ENCODE results near the gene MPZL1.

MPZL1 gene

DNA sequence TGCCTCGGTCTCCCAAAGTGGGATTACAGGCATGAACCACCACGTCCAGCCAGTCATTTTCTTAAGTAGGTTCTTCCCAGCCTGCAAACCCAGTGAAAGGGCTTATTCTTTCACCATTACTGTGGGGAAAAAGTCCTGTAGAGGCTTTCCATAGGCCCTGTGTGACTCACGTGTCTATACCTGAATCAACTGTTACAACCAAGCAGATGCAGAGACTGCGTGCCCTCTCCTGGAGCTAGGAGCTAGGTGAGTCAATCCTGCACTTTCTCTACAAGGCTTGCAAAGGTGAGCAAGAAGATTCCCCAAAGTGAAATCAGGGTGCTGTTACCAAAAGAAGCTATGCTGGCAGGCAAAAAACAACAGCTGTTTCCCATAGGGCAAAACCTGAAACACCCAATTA, 13.8 kb upstream of the MPZL1 start:
- Histone ChIP-seq H3K4me3 (ENCODE audit: insufficient read depth, low read depth, low read length) (no peak overlapping the region), H3K36me3 (ENCODE audit: control insufficient read depth, insufficient read depth, low read length) (no peaks in the 10 kb centered on the region), H3K27me3 (ENCODE audit: control insufficient read depth, insufficient read depth, low read length, poor library complexity, severe bottlenecking) (peaks cover 18% of the 10 kb centered on the region), H3K4me1 (ENCODE audit: control insufficient read depth, insufficient read depth, low read length) (peaks cover 19% of the 10 kb centered on the region), H3K9me3 (ENCODE audit: control insufficient read depth, low read length) (no peaks in the 10 kb centered on the region), H3K27ac (ENCODE audit: insufficient read depth, low read depth, low read length, poor library complexity, severe bottlenecking) (no peak overlapping the region)
- WGBS, 2 experiments: 82 to 90% methylated on average over 4 of the region's 4 CpGs

DNA sequence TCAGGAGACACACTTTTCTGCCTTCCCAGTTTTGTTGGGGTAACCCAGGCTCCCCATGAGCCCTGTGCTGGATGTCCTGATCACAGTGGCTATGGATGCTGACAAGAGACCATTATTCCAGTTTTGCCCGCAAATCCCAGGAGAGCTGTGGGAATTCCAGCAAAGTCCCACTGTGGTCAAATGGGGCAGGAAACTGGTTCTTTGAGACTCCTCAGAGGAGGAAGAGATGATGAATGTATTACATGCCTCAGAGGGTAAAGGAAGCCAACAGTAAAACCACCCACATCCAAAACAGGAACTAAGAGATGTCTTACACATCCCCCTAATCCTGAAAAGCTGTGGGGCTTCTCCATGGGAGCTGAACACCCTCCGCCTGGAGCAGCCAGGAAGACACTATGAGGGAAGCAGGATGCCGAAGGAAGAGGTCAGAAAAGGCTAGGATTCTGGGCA, 12.8 kb upstream of the MPZL1 start:
- H3K27me3 ChIP-seq (ENCODE audit: control insufficient read depth, insufficient read depth, low read length, poor library complexity, severe bottlenecking): peaks cover 29% of the 10 kb centered on the region
- H3K9me3 ChIP-seq (ENCODE audit: control insufficient read depth, low read length): no peaks in the 10 kb centered on the region
- peaks cover 19% of the 10 kb centered on the region for H3K4me1 ChIP-seq (ENCODE audit: control insufficient read depth, insufficient read depth, low read length)
- WGBS, 2 experiments: 88 to 90% methylated on average over 3 of the region's 3 CpGs
- no peaks in the 10 kb centered on the region for H3K36me3 ChIP-seq (ENCODE audit: control insufficient read depth, insufficient read depth, low read length)
- H3K27ac ChIP-seq (ENCODE audit: insufficient read depth, low read depth, low read length, poor library complexity, severe bottlenecking): no peak overlapping the region
- no peak overlapping the region for H3K4me3 ChIP-seq (ENCODE audit: insufficient read depth, low read depth, low read length)

DNA sequence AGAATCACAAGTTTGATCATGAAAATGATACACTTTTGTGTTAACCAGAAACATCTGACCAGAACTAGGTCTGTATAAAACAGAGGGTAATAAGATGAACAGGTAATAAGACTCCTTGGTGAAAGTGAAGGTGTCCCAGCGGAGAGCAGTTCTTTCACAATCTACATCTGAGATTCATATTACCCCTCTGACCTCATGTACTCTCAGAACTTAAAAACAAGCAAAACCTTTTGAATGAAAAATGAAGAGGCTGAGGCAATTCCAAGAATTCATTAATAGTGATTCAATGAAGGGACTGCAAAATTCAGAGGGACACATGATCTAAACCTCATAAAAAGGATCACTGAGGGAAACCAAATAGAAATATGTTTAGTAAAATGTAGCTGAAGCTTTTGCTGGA, 10.9 kb upstream of the MPZL1 start:
- H3K27ac ChIP-seq (ENCODE audit: insufficient read depth, low read depth, low read length, poor library complexity, severe bottlenecking): no peak overlapping the region
- peaks cover 11% of the 10 kb centered on the region for H3K4me1 ChIP-seq (ENCODE audit: control insufficient read depth, insufficient read depth, low read length)
- WGBS, 2 experiments: 100% methylated on average over 1 of the region's 1 CpG; no CpG with 5 or more reads in 1 of the 2 experiments
- H3K36me3 ChIP-seq (ENCODE audit: control insufficient read depth, insufficient read depth, low read length): no peaks in the 10 kb centered on the region
- H3K9me3 ChIP-seq (ENCODE audit: control insufficient read depth, low read length): no peaks in the 10 kb centered on the region
- H3K27me3 ChIP-seq (ENCODE audit: control insufficient read depth, insufficient read depth, low read length, poor library complexity, severe bottlenecking): peaks cover 33% of the 10 kb centered on the region
- no peak overlapping the region for H3K4me3 ChIP-seq (ENCODE audit: insufficient read depth, low read depth, low read length)

DNA sequence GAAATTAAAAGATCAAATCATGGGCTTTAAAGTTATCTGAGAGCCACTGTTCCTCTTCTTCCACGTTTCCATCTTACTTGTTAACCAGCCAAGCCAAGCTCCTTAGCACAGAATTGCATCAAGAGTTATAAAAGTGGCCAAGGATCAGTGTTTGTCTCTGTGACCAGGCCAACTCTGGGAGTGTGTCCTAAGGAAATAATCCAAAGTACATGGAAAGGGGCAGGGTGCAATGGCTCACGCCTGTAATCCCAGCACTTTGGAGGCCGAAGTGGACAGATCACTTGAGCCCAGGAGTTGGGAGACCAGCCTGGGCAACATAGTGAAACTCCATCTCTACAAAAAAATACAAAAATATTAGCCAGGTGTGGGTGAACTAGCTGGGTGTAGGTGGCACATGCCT, 10.0 kb upstream of the MPZL1 start:
- H3K27me3 ChIP-seq (ENCODE audit: control insufficient read depth, insufficient read depth, low read length, poor library complexity, severe bottlenecking): peaks cover 34% of the 10 kb centered on the region
- WGBS, 2 experiments: 90 to 91% methylated on average over 3 of the region's 3 CpGs
- no peak overlapping the region for H3K27ac ChIP-seq (ENCODE audit: insufficient read depth, low read depth, low read length, poor library complexity, severe bottlenecking)
- no peaks in the 10 kb centered on the region for H3K36me3 ChIP-seq (ENCODE audit: control insufficient read depth, insufficient read depth, low read length)
- H3K9me3 ChIP-seq (ENCODE audit: control insufficient read depth, low read length): no peaks in the 10 kb centered on the region
- peaks cover 3% of the 10 kb centered on the region for H3K4me1 ChIP-seq (ENCODE audit: control insufficient read depth, insufficient read depth, low read length)
- H3K4me3 ChIP-seq (ENCODE audit: insufficient read depth, low read depth, low read length): no peak overlapping the region

DNA sequence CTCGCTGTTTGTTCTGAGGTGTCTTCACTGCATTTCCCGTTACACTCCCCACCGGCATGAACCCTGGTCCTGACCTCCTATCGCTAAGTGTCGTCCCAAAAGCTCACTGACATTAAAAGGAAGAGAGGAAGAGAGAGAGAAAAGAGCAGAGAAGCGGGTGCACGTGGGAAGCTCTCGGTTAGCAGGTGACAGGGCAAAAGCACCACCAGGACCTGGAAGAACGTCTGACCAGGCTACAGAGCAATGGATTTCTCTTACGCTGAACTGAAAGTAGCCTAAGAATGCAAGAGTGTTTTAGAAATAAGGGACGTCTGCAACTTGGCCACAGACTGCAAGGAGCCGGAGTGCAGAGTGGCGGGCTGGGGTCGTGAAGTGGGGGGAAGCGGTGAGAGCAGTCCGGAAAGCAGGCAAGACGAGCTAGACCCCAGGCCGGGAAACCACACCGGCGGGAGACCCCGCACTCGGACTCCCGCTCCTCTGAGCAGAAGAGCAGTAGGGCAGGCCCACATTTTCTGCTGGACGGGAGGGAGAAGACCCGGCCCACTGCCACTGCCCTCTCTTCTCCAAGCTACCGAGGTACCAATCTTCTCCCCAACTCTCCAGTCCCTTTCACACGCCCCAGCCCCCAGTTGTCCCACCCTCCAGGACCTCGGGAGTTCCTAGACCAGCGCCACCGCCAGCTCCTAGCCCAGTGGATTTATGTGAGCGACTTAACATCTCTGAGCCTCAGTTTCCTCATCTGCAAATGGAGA, 8.3 kb upstream of the MPZL1 start:
- no peaks in the 10 kb centered on the region for H3K4me1 ChIP-seq (ENCODE audit: control insufficient read depth, insufficient read depth, low read length)
- no peak overlapping the region for H3K27ac ChIP-seq (ENCODE audit: insufficient read depth, low read depth, low read length, poor library complexity, severe bottlenecking)
- H3K4me3 ChIP-seq (ENCODE audit: insufficient read depth, low read depth, low read length): peak overlapping the region; percentile 85
- no peaks in the 10 kb centered on the region for H3K9me3 ChIP-seq (ENCODE audit: control insufficient read depth, low read length)
- WGBS, 2 experiments: 3% methylated on average over 31 of the region's 31 CpGs
- H3K36me3 ChIP-seq (ENCODE audit: control insufficient read depth, insufficient read depth, low read length): no peaks in the 10 kb centered on the region
- H3K27me3 ChIP-seq (ENCODE audit: control insufficient read depth, insufficient read depth, low read length, poor library complexity, severe bottlenecking): peaks cover 34% of the 10 kb centered on the region

DNA sequence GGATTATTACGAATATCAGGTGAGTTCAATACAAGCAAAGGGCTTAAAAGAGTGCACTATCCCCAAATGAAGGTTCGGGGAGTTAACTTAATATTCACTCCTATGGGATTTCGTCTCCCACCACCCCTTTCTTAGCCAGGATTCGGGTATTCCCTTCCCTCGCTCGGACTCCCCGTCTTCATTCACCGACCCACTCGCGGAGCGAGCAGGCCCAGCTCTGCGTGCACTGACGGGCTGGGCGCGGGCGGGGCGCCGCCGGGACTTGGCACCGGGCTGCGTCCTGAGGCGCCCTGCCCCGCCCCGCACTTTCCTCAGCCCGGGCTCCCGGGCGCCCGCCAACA, 7.7 kb upstream of the MPZL1 start:
- Histone ChIP-seq H3K4me3 (ENCODE audit: insufficient read depth, low read depth, low read length) (peak overlapping the region; percentile 85), H3K27me3 (ENCODE audit: control insufficient read depth, insufficient read depth, low read length, poor library complexity, severe bottlenecking) (peaks cover 34% of the 10 kb centered on the region), H3K4me1 (ENCODE audit: control insufficient read depth, insufficient read depth, low read length) (no peaks in the 10 kb centered on the region), H3K36me3 (ENCODE audit: control insufficient read depth, insufficient read depth, low read length) (no peaks in the 10 kb centered on the region), H3K9me3 (ENCODE audit: control insufficient read depth, low read length) (no peaks in the 10 kb centered on the region), H3K27ac (ENCODE audit: insufficient read depth, low read depth, low read length, poor library complexity, severe bottlenecking) (no peak overlapping the region)
- WGBS, 2 experiments: 0 to 1% methylated on average over 28 of the region's 28 CpGs

DNA sequence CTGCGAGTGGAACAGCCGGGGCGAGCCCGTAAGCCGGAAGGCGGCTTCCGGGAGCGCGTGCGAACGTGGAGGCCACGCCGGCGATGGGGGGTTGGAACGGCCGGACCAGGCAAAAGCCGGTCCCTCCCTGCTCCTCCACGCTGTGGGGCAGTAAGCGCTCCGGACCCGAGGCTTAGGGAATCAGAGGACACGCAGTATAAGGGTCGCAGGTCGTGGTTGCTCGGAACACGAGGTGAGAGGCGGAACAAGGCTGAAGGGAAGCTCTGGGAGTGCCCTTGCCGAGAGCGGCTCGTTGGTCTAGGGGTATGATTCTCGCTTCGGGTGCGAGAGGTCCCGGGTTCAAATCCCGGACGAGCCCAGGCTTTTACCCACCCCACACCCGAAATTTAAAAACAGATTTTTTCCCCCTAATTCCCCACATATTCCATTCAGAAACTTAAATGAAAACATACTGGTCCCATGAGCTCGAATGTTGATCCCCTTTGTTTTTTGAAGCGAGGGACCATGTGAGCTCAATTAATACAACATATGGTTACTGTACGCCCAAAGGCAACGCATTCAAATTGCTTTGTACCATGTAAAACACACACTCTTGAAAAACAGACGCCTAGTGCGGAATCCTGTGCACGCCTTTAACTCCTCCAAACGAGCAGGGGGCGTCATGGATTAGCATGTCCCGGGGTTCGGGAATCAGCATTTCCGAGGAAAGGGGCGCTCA, 7.2 kb upstream of the MPZL1 start:
- H3K9me3 ChIP-seq (ENCODE audit: control insufficient read depth, low read length): no peaks in the 10 kb centered on the region
- no peak overlapping the region for H3K27ac ChIP-seq (ENCODE audit: insufficient read depth, low read depth, low read length, poor library complexity, severe bottlenecking)
- H3K4me3 ChIP-seq (ENCODE audit: insufficient read depth, low read depth, low read length): peak overlapping the region; percentile 85
- H3K4me1 ChIP-seq (ENCODE audit: control insufficient read depth, insufficient read depth, low read length): no peaks in the 10 kb centered on the region
- no peaks in the 10 kb centered on the region for H3K36me3 ChIP-seq (ENCODE audit: control insufficient read depth, insufficient read depth, low read length)
- H3K27me3 ChIP-seq (ENCODE audit: control insufficient read depth, insufficient read depth, low read length, poor library complexity, severe bottlenecking): peaks cover 34% of the 10 kb centered on the region
- WGBS, 2 experiments: 0% methylated on average over 50 of the region's 50 CpGs

DNA sequence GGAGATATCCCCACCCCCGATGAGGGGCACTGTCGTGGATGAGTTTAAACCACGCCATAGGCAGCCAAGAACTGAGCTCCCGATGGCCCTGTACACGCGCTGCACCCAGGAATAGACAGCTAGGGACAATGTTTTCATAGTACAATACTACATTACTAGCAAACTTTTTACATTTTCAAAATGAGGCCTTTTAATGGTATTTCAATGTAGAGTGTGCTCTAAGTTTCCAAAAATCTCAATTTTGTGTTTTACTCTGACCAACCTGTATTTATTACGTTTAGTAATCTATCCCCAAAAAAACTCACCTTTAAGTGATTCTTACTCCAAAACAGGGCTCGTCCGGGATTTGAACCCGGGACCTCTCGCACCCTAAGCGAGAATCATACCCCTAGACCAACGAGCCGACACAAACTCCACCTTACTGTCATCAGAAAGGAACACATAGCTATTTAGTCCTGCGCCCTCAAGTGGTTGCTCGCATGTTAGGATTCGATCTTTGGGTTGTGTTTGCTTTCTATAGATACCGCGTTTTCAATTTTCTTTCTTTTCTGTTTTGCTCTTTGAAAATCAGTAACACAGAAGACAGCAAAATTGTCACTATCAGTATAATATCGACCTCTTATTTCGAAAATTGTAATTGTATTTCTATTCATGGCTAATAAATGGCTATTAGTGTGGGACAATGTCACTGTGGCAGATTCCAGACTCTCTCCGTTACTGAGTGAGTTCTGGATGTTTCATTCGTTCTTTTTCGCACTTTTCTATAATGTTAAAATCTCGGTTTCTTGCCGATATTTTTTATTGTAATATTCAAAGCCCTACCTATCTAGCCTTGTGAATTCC, 6.4 kb upstream of the MPZL1 start:
- H3K27ac ChIP-seq (ENCODE audit: insufficient read depth, low read depth, low read length, poor library complexity, severe bottlenecking): no peak overlapping the region
- H3K4me1 ChIP-seq (ENCODE audit: control insufficient read depth, insufficient read depth, low read length): no peaks in the 10 kb centered on the region
- peak overlapping the region; percentile 85 for H3K4me3 ChIP-seq (ENCODE audit: insufficient read depth, low read depth, low read length)
- H3K27me3 ChIP-seq (ENCODE audit: control insufficient read depth, insufficient read depth, low read length, poor library complexity, severe bottlenecking): peaks cover 34% of the 10 kb centered on the region
- H3K9me3 ChIP-seq (ENCODE audit: control insufficient read depth, low read length): no peaks in the 10 kb centered on the region
- H3K36me3 ChIP-seq (ENCODE audit: control insufficient read depth, insufficient read depth, low read length): no peaks in the 10 kb centered on the region
- 0% methylated on average over 24 to 26 of the region's 26 CpGs for WGBS, 2 experiments

DNA sequence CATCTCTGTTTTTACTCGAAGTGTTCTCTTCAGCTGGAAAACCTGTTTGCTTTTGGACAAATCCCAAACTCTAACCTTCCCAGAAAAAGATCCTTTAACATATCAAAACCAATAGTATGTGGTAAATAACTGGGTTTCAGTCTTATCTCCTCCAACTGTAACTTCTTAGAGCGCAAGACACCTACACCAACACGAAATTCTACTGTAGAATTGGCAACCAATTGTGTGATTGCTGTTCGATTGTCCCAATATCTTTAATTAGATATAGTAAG, 5.8 kb upstream of the MPZL1 start:
- WGBS, 2 experiments: 0 to 4% methylated on average over 1 to 3 of the region's 4 CpGs
- H3K9me3 ChIP-seq (ENCODE audit: control insufficient read depth, low read length): no peaks in the 10 kb centered on the region
- H3K4me3 ChIP-seq (ENCODE audit: insufficient read depth, low read depth, low read length): peak overlapping the region; percentile 85
- no peaks in the 10 kb centered on the region for H3K4me1 ChIP-seq (ENCODE audit: control insufficient read depth, insufficient read depth, low read length)
- H3K27me3 ChIP-seq (ENCODE audit: control insufficient read depth, insufficient read depth, low read length, poor library complexity, severe bottlenecking): peaks cover 33% of the 10 kb centered on the region
- no peaks in the 10 kb centered on the region for H3K36me3 ChIP-seq (ENCODE audit: control insufficient read depth, insufficient read depth, low read length)
- H3K27ac ChIP-seq (ENCODE audit: insufficient read depth, low read depth, low read length, poor library complexity, severe bottlenecking): no peak overlapping the region

DNA sequence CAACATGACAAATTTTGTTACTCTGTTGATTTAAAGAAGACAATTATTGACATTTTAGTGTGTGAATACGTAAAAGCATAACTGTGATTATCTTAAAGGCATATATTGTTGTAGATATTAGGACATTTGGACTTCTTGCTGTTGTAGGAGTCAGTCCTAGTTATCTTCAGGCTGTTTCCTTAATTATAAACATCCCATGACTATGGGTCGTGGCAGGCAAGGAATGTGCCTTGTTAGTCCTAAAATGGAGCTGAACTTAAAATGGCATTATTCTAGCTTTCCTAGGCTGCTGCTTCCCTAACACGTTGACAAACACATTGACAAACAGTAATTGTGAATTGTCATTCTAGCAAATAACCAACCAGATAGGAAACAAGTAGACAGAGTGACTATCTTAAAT, 4.4 kb upstream of the MPZL1 start:
- WGBS, 2 experiments: 91 to 94% methylated on average over 3 of the region's 3 CpGs
- Histone ChIP-seq H3K4me1 (ENCODE audit: control insufficient read depth, insufficient read depth, low read length) (peaks cover 7% of the 10 kb centered on the region), H3K4me3 (ENCODE audit: insufficient read depth, low read depth, low read length) (no peak overlapping the region), H3K9me3 (ENCODE audit: control insufficient read depth, low read length) (no peaks in the 10 kb centered on the region), H3K36me3 (ENCODE audit: control insufficient read depth, insufficient read depth, low read length) (no peaks in the 10 kb centered on the region), H3K27me3 (ENCODE audit: control insufficient read depth, insufficient read depth, low read length, poor library complexity, severe bottlenecking) (peaks cover 22% of the 10 kb centered on the region), H3K27ac (ENCODE audit: insufficient read depth, low read depth, low read length, poor library complexity, severe bottlenecking) (no peak overlapping the region)

All from ectodermal cell (in vitro differentiated cells).